HepG2 (cell line): Measurements from ENCODE around the gene SRSF2. TPM values are rescaled to one million over a fixed set of nuclear protein-coding genes. Genes with fewer than 3 reads are reported as not detected.

ENCODE experiments used
- MIXL1 ChIP-seq: IDR thresholded peaks from 2 replicates; pipeline ENCODE4 v1.6.1; 2016
- RFX3 ChIP-seq: IDR thresholded peaks from 2 replicates; pipeline ENCODE4 v1.6.1; 2016; ENCODE audit warnings: missing biosample characterization, missing genetic modification reagents
- RFXANK ChIP-seq: IDR thresholded peaks from 2 replicates; pipeline ENCODE4 v1.6.1; 2016
- ZC3H13 ChIP-seq: sonication (generic); formaldehyde crosslinking; IDR thresholded peaks from 2 replicates; pipeline ENCODE4 v1.8.1; 2023; ENCODE audit warnings: mild to moderate bottlenecking, missing genetic modification reagents, moderate library complexity
- ZFAT ChIP-seq: sonication (generic); formaldehyde crosslinking; conservative IDR thresholded peaks from 2 replicates; pipeline ENCODE4 v1.8.1; 2023; ENCODE audit warnings: missing genetic modification reagents, inconsistent platforms
- ZFX ChIP-seq: sonication (generic); formaldehyde crosslinking; IDR thresholded peaks from 2 replicates; pipeline ENCODE4 v1.4.0; 2020; ENCODE audit warnings: mild to moderate bottlenecking, low read depth, missing genetic modification reagents, moderate library complexity
- ZMYM4 ChIP-seq: sonication (generic); formaldehyde crosslinking; IDR thresholded peaks from 2 replicates; pipeline ENCODE4 v1.8.1; 2023; ENCODE audit warnings: mild to moderate bottlenecking, missing genetic modification reagents
- ZNF282 ChIP-seq: fragments of 450-650 bp; IDR thresholded peaks from 2 replicates; pipeline ENCODE4 v1.6.1; 2018; ENCODE audit not compliant: partially characterized antibody
- ZNF775 ChIP-seq: sonication (generic); formaldehyde crosslinking; IDR thresholded peaks from 2 replicates; pipeline ENCODE4 v1.4.0; 2020; ENCODE audit warnings: missing genetic modification reagents, mild to moderate bottlenecking, moderate library complexity, borderline replicate concordance
- polyA plus RNA-seq, 8 experiments: library from polyadenylated mRNA; depleted of rRNA in 3 of 8; stranded (reverse) in 7 of 8; unstranded in 1 of 8; fragments of >200 nt; fragmentation: Illumina TruSeq in 4 of 8; extraction: Trizol in 4 of 8; gene quantifications; 2 replicates each; pipeline versions ENCODE4 v1.2.1 to v1.2.3, GENCODE V29; 2011 to 2016; ENCODE audit warnings: low read depth in 4 of 8, missing spikeins in 1 of 8, mixed read lengths in 1 of 8; ENCODE audit not compliant: insufficient read depth in 1 of 8
- total RNA-seq, 5 experiments: library from RNA; depleted of rRNA; stranded (reverse); fragments of >200 nt; fragmentation: Illumina TruSeq; extraction: Trizol; gene quantifications; 2 replicates each; pipeline ENCODE4 v1.2.3, GENCODE V29; 2016; ENCODE audit warnings: low read depth in 1 of 5
- TF ChIP-seq, protein P1 (sequence below): sonication (generic); formaldehyde crosslinking; IDR thresholded peaks from 2 replicates; pipeline ENCODE4 v1.5.0; 2020; ENCODE audit warnings: missing genetic modification reagents
- TF ChIP-seq, protein P2 (sequence below), 2 experiments: fragments of 450-650 bp in 1 of 2; sonication (generic) in 1 of 2; formaldehyde crosslinking in 1 of 2; IDR thresholded peaks; 2 replicates each; pipeline versions ENCODE4 v1.6.1 to v1.8.0; 2016 to 2022; ENCODE audit warnings: antibody characterized with exemption in 1 of 2, mild to moderate bottlenecking in 1 of 2, missing genetic modification reagents in 1 of 2
- TF ChIP-seq, protein P3 (sequence below): sonication (generic); formaldehyde crosslinking; IDR thresholded peaks from 2 replicates; pipeline ENCODE4 v1.9.0; 2021; ENCODE audit warnings: missing genetic modification reagents, borderline replicate concordance

Gene SRSF2
- total and polyA plus RNA-seq, 2 of the 13 experiments (the other 11 are each of a cell fraction or from before 2014, with no cell fraction given): 306 to 319 TPM

DNA sequence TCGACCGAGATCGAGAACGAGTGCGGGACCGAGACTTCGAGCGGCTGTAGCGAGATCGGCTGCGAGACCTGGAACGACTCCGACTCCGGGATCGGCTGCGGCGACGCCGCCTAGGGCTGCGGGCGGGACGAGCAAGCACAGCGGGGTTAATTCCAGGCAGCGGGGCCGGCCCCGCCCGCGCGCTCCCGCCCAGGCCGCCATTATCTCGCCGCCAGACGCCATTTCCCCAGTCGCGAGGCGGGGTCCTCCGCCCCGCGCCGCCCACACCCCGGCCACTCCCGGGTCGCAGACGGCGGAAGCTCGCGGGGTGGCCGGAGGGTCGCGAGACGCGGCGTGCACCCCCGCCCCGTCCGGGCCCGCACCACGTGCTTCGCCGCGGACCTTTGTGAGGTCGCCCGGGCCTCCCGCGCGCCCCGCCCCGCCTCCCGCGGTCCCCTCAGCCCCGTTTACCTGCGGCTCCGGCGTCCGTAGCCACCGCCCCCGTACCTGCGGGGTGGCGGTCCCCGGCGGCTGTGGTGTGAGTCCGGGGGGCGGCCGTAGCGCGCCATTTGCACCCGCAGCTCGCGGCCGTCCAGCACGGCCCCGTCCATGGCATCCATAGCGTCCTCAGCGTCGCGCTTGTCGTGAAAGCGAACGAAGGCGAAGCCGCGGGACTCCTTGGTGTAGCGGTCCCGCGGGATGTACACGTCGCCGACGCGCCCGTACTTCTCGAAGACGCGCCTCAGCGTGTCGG lies 616 bp downstream of the SRSF2 start (continued):
- TF ChIP-seq, protein P1, sequence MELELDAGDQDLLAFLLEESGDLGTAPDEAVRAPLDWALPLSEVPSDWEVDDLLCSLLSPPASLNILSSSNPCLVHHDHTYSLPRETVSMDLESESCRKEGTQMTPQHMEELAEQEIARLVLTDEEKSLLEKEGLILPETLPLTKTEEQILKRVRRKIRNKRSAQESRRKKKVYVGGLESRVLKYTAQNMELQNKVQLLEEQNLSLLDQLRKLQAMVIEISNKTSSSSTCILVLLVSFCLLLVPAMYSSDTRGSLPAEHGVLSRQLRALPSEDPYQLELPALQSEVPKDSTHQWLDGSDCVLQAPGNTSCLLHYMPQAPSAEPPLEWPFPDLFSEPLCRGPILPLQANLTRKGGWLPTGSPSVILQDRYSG: no peak; the same call in 1 of the 2 replicates
- TF ChIP-seq ZFX (CRISPR knock-in tag) (no peak), ZFAT (CRISPR knock-in tag) (no peak; the same call in 1 of the 2 replicates), MIXL1 (CRISPR knock-in tag) (no peak), ZNF775 (no peak; the same call in 1 of the 2 replicates), ZMYM4 (CRISPR knock-in tag) (no peak; the same call in 1 of the 2 replicates), ZC3H13 (CRISPR knock-in tag) (peak; percentile 19), RFXANK (CRISPR knock-in tag) (no peak), RFX3 (no peak), ZNF282 (no peak)
- TF ChIP-seq, protein P2, sequence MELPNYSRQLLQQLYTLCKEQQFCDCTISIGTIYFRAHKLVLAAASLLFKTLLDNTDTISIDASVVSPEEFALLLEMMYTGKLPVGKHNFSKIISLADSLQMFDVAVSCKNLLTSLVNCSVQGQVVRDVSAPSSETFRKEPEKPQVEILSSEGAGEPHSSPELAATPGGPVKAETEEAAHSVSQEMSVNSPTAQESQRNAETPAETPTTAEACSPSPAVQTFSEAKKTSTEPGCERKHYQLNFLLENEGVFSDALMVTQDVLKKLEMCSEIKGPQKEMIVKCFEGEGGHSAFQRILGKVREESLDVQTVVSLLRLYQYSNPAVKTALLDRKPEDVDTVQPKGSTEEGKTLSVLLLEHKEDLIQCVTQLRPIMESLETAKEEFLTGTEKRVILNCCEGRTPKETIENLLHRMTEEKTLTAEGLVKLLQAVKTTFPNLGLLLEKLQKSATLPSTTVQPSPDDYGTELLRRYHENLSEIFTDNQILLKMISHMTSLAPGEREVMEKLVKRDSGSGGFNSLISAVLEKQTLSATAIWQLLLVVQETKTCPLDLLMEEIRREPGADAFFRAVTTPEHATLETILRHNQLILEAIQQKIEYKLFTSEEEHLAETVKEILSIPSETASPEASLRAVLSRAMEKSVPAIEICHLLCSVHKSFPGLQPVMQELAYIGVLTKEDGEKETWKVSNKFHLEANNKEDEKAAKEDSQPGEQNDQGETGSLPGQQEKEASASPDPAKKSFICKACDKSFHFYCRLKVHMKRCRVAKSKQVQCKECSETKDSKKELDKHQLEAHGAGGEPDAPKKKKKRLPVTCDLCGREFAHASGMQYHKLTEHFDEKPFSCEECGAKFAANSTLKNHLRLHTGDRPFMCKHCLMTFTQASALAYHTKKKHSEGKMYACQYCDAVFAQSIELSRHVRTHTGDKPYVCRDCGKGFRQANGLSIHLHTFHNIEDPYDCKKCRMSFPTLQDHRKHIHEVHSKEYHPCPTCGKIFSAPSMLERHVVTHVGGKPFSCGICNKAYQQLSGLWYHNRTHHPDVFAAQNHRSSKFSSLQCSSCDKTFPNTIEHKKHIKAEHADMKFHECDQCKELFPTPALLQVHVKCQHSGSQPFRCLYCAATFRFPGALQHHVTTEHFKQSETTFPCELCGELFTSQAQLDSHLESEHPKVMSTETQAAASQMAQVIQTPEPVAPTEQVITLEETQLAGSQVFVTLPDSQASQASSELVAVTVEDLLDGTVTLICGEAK (IDR thresholded peaks at IDR 0.05): no peak
- TF ChIP-seq, protein P2 (CRISPR knock-in tag; IDR thresholded peaks at IDR 0.05): no peak
- TF ChIP-seq, protein P3, sequence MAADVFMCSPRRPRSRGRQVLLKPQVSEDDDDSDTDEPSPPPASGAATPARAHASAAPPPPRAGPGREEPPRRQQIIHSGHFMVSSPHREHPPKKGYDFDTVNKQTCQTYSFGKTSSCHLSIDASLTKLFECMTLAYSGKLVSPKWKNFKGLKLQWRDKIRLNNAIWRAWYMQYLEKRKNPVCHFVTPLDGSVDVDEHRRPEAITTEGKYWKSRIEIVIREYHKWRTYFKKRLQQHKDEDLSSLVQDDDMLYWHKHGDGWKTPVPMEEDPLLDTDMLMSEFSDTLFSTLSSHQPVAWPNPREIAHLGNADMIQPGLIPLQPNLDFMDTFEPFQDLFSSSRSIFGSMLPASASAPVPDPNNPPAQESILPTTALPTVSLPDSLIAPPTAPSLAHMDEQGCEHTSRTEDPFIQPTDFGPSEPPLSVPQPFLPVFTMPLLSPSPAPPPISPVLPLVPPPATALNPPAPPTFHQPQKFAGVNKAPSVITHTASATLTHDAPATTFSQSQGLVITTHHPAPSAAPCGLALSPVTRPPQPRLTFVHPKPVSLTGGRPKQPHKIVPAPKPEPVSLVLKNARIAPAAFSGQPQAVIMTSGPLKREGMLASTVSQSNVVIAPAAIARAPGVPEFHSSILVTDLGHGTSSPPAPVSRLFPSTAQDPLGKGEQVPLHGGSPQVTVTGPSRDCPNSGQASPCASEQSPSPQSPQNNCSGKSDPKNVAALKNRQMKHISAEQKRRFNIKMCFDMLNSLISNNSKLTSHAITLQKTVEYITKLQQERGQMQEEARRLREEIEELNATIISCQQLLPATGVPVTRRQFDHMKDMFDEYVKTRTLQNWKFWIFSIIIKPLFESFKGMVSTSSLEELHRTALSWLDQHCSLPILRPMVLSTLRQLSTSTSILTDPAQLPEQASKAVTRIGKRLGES: no peak
